ENCODE measurements around the gene TLE5. TPM values are rescaled to one million over a fixed set of nuclear protein-coding genes. Genes with fewer than 3 reads are reported as not detected.
"Not testable (repeated sequence)": the region's sequence is repeated elsewhere in the genome, so short reads cannot be mapped to it uniquely, and the experiment has no call there.

Gene TLE5
- total and polyA plus RNA-seq, 2 of the 4 experiments (the other 2 are of a cell fraction) = 119 to 407 TPM

GRCh38 chr19:3050016-3050415 lies 12.3 kb downstream of the TLE5 start:
- H3K4me2 ChIP-seq (ENCODE audit: low read depth, low read length); H2AK5ac ChIP-seq (ENCODE audit: low read depth, low read length); H3K27ac ChIP-seq (ENCODE audit: insufficient read depth, low read length); H3K23ac ChIP-seq (ENCODE audit: low read depth, low read length); H3K79me1 ChIP-seq (ENCODE audit: low read depth in 1 of 2, low read length in 2 of 2); H4K91ac ChIP-seq (ENCODE audit: insufficient read depth, low read depth, low read length); H2BK15ac ChIP-seq (ENCODE audit: low read depth, low read length); H4K8ac ChIP-seq (ENCODE audit: low read depth in 2 of 2, low read length in 2 of 2); H4K5ac ChIP-seq (ENCODE audit: low read depth, low read length); H2AK9ac ChIP-seq (replicated peaks; ENCODE audit: low read depth, low read length, poor library complexity); H3K14ac ChIP-seq (replicated peaks; ENCODE audit: low read depth, low read length); H2BK5ac ChIP-seq (ENCODE audit: low read depth, low read length, poor library complexity, severe bottlenecking); H3K9me1 ChIP-seq (ENCODE audit: insufficient read depth, low read length); POLR2A ChIA-PET (ENCODE audit: unreplicated experiment); ATAC-seq (ENCODE audit: low read depth); H3K4ac ChIP-seq (ENCODE audit: low read depth, low read length); H2BK120ac ChIP-seq (ENCODE audit: low read depth, low read length); dilution Hi-C loops (cut with HindIII; ENCODE audit: low sequenced_read_pairs, unreplicated experiment); H3K4me1 ChIP-seq (ENCODE audit: control insufficient read depth, insufficient read depth, low read length); CTCF ChIA-PET; DNase-seq; H2BK20ac ChIP-seq (ENCODE audit: low read depth, low read length); H3K9me3 ChIP-seq (ENCODE audit: control insufficient read depth, insufficient read depth, low read length); H3K9ac ChIP-seq (ENCODE audit: low read depth, low read length); H3K27me3 ChIP-seq (ENCODE audit: control insufficient read depth, insufficient read depth, low read length); in situ Hi-C loops (cut with MboI; ENCODE audit: low sequenced_read_pairs); H3K18ac ChIP-seq (ENCODE audit: low read depth, low read length); intact Hi-C loops (cut with micrococcal nuclease); H3K56ac ChIP-seq (ENCODE audit: extremely low read depth, insufficient read depth, low read length); H3K4me3 ChIP-seq (ENCODE audit: insufficient read depth, low read depth, low read length); BruUV-seq (replicated peaks); H2AFZ ChIP-seq (replicated peaks; ENCODE audit: low read length, poor library complexity): not testable (repeated sequence)
- Histone ChIP-seq H4K20me1 (ENCODE audit: insufficient read depth, low read length) (peaks cover 15% of the 10 kb centered on the region), H3K36me3 (ENCODE audit: control insufficient read depth, insufficient read depth, low read length) (peaks cover 19% of the 10 kb centered on the region)
- WGBS, 2 experiments (ENCODE audit: extremely low coverage in 2 of 2, insufficient read length in 1 of 2) = no CpG with 5 or more reads among the region's 7 CpGs

All from IMR-90 (cell line).